Left ventricle myocardium inferior (tissue), 1 donor: ENCODE measurements around the gene DENND1C. TPM values are rescaled to one million over a fixed set of nuclear protein-coding genes. Genes with fewer than 3 reads are reported as not detected.

Experiments
- DNase-seq: peaks from one replicate; pipeline ENCODE4 v3.0.0-alpha.2; 2020
- H3K27ac ChIP-seq: fragments of 200-600 bp; replicated peaks from 2 replicates; pipeline ENCODE4 v1.8.0; 2021
- H3K27me3 ChIP-seq: fragments of 200-600 bp; 2 replicates; pipeline ENCODE4 v1.8.0; 2021; ENCODE audit warnings: low read depth
- H3K36me3 ChIP-seq: fragments of 200-600 bp; 2 replicates; pipeline ENCODE4 v1.8.0; 2021
- H3K4me1 ChIP-seq: fragments of 200-600 bp; 2 replicates; pipeline ENCODE4 v1.8.0; 2021
- H3K4me3 ChIP-seq: fragments of 200-600 bp; 2 replicates; pipeline ENCODE4 v1.8.0; 2021; ENCODE audit warnings: mild to moderate bottlenecking, moderate library complexity
- H3K9me3 ChIP-seq: fragments of 200-600 bp; replicated peaks from 2 replicates; pipeline ENCODE4 v1.8.0; 2021
- intact Hi-C: fragments of 100-400 bp; cut with micrococcal nuclease; formaldehyde crosslinking; loops from one replicate; pipeline ENCODE4 v1.11.0; 2022
- total RNA-seq: library from RNA; stranded (reverse); fragmentation: NEBNext Ultra II Directional; extraction: Animal tissue kit (Norgen Biotek cat#: 25700); gene quantifications from one replicate; pipeline ENCODE4 v1.2.1, GENCODE V29; 2021
- TF ChIP-seq, protein P1 (sequence below): fragments of 200-600 bp; IDR thresholded peaks from 2 replicates; pipeline ENCODE4 v1.8.0; 2021; ENCODE audit warnings: antibody characterized with exemption, mild to moderate bottlenecking, borderline replicate concordance
- donor health status: DM: no; HTN: yes; CAD: no; lungs with severe emphysema.

Gene DENND1C
- total RNA-seq, 1 donor from 2014 or later = 1.2 TPM

DNA sequence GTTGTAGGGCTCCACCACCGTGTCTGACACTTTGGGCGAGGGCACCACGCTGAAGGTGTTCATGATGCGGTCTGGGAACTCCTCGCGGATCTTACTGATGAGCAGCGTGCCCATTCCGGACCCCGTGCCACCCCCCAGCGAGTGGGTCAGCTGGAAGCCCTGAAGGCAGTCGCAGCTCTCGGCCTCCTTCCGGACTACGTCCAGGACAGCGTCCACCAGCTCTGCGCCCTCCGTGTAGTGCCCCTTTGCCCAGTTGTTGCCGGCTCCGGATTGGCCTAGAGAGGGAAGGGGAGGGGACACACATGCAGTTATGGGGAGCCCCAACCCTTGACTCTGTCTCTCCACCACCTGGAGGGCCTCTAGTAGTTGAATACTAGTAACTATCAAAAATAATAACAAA is 14.4 kb upstream of the DENND1C start:
- intact Hi-C loops = no loop called here
- H3K36me3 ChIP-seq = no peaks in the 10 kb centered on the region
- DNase-seq = no peak
- H3K4me3 ChIP-seq = no peak overlapping the region
- no peak overlapping the region for H3K27ac ChIP-seq
- TF ChIP-seq, protein P1, sequence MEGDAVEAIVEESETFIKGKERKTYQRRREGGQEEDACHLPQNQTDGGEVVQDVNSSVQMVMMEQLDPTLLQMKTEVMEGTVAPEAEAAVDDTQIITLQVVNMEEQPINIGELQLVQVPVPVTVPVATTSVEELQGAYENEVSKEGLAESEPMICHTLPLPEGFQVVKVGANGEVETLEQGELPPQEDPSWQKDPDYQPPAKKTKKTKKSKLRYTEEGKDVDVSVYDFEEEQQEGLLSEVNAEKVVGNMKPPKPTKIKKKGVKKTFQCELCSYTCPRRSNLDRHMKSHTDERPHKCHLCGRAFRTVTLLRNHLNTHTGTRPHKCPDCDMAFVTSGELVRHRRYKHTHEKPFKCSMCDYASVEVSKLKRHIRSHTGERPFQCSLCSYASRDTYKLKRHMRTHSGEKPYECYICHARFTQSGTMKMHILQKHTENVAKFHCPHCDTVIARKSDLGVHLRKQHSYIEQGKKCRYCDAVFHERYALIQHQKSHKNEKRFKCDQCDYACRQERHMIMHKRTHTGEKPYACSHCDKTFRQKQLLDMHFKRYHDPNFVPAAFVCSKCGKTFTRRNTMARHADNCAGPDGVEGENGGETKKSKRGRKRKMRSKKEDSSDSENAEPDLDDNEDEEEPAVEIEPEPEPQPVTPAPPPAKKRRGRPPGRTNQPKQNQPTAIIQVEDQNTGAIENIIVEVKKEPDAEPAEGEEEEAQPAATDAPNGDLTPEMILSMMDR = no peak
- H3K9me3 ChIP-seq = peaks cover 11% of the 10 kb centered on the region
- peaks cover 59% of the 10 kb centered on the region for H3K27me3 ChIP-seq
- H3K4me1 ChIP-seq = no peaks in the 10 kb centered on the region

- no peak for DNase-seq
- H3K27me3 ChIP-seq = peaks cover 45% of the 10 kb centered on the region
- no peak overlapping the region for H3K27ac ChIP-seq
- TF ChIP-seq, protein P1 = no peak
- H3K9me3 ChIP-seq = peaks cover 11% of the 10 kb centered on the region
- H3K4me3 ChIP-seq = no peak overlapping the region
- no peaks in the 10 kb centered on the region for H3K4me1 ChIP-seq
- intact Hi-C loops = no loop called here
- H3K36me3 ChIP-seq = no peaks in the 10 kb centered on the region
These were observed 12.9 kb upstream of the DENND1C start for GRCh38 chr19:6494438-6495036.

- H3K4me3 ChIP-seq = no peak overlapping the region
- no peak overlapping the region for H3K27ac ChIP-seq
- H3K36me3 ChIP-seq = no peaks in the 10 kb centered on the region
- peaks cover 11% of the 10 kb centered on the region for H3K9me3 ChIP-seq
- DNase-seq = no peak
- intact Hi-C loops = no loop called here
- TF ChIP-seq, protein P1 = no peak
- H3K4me1 ChIP-seq = no peaks in the 10 kb centered on the region
- H3K27me3 ChIP-seq = peaks cover 49% of the 10 kb centered on the region
These were observed 10.4 kb upstream of the DENND1C start for GRCh38 chr19:6491802-6492592.

- Histone ChIP-seq H3K27me3 (peaks cover 66% of the 10 kb centered on the region), H3K4me3 (no peak overlapping the region), H3K36me3 (no peaks in the 10 kb centered on the region), H3K27ac (no peak overlapping the region), H3K9me3 (peaks cover 11% of the 10 kb centered on the region), H3K4me1 (no peaks in the 10 kb centered on the region)
- intact Hi-C loops = no loop called here
- DNase-seq = no peak
- TF ChIP-seq, protein P1 = no peak
These were observed 8.5 kb upstream of the DENND1C start for GRCh38 chr19:6490134-6490533.

DNA sequence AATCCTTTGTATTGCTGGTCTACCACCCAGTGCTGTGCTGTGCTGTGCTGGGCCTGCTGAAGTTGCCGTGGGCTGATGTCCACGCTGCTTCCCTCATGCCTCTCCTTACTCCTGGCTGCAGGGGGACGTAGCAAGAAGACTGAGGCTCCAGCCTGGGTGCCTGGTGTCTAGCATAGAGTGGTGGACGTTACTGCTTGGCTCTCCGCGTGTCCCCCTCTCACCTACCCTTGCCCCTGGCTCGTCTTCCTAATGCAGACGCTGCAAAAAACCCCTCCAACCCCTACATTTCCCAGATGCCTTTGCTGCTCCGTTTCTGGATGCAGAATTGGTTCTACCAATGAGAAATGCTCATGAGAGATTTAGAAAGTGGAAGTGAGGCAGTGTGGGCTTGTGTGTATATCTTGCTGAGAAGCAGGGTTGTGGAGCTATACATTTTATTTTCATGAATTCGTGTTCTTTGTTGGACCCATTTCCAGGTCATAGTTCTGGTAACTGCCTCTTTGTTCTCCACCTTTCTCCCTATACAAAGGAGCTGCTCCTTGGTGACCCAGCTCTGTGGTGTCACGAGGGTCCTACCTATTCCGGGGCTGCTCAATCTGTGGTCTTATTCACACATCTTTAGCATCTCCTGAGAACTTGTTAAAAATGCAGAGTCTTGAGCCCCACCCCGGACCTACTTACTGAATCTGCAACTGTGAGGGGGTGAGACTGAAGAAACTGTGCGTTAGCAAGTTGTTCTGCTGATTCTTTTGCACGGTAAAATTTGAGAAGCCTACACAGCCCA is 7.9 kb upstream of the DENND1C start:
- no peak for DNase-seq
- Histone ChIP-seq H3K36me3 (no peaks in the 10 kb centered on the region), H3K27ac (no peak overlapping the region), H3K4me3 (no peak overlapping the region), H3K9me3 (peaks cover 11% of the 10 kb centered on the region), H3K27me3 (peaks cover 66% of the 10 kb centered on the region), H3K4me1 (no peaks in the 10 kb centered on the region)
- TF ChIP-seq, protein P1 = no peak
- intact Hi-C loops = no loop called here
